Liver (tissue), 9 donors: ENCODE results near the gene RPS6KA5. TPM values are rescaled to one million over a fixed set of nuclear protein-coding genes. Genes with fewer than 3 reads are reported as not detected.

Source experiments
- DNase-seq: peaks from one replicate; pipeline ENCODE4 v3.0.0-alpha.2; 2017; ENCODE audit warnings: low spot score
- H3K27ac ChIP-seq, 2 donors: one replicate each; pipeline ENCODE4 v1.7.0; 2013; ENCODE audit warnings: inconsistent platforms in 2 of 2, low read length in 2 of 2, control low read depth in 1 of 2, low read depth in 1 of 2, mild to moderate bottlenecking in 1 of 2
- H3K27me3 ChIP-seq, 4 donors: one replicate each; pipeline versions ENCODE4 v1.6.1 to v1.7.0; 2013; ENCODE audit warnings: low read length in 3 of 4, inconsistent platforms in 1 of 4, mild to moderate bottlenecking in 1 of 4, moderate library complexity in 1 of 4; ENCODE audit not compliant: control insufficient read depth in 4 of 4, insufficient read depth in 4 of 4
- H3K36me3 ChIP-seq, 4 donors: one replicate each; pipeline versions ENCODE4 v1.6.1 to v1.7.0; 2013; ENCODE audit warnings: low read length in 3 of 4, mild to moderate bottlenecking in 3 of 4, low read depth in 1 of 4, moderate library complexity in 1 of 4; ENCODE audit not compliant: control insufficient read depth in 4 of 4, insufficient read depth in 3 of 4
- H3K4me1 ChIP-seq, 4 donors: one replicate each; pipeline versions ENCODE4 v1.6.1 to v1.7.0; 2013; ENCODE audit warnings: low read length in 3 of 4, mild to moderate bottlenecking in 3 of 4, moderate library complexity in 1 of 4; ENCODE audit not compliant: control insufficient read depth in 4 of 4, insufficient read depth in 4 of 4
- H3K4me3 ChIP-seq, 3 donors: one replicate each; pipeline versions ENCODE4 v1.6.1 to v1.7.0; 2013; ENCODE audit warnings: low read length in 3 of 3, control low read depth in 1 of 3, low read depth in 1 of 3, mild to moderate bottlenecking in 1 of 3
- H3K9ac ChIP-seq, 2 donors: one replicate each; pipeline ENCODE4 v1.7.0; 2013; ENCODE audit warnings: low read length in 2 of 2, mild to moderate bottlenecking in 2 of 2, moderate library complexity in 2 of 2, control low read depth in 1 of 2, low read depth in 1 of 2
- H3K9me3 ChIP-seq, 4 donors: one replicate each; pipeline versions ENCODE4 v1.6.1 to v1.7.0; 2013; ENCODE audit warnings: low read length in 3 of 4; ENCODE audit not compliant: control insufficient read depth in 4 of 4
- EGR1 ChIP-seq, 2 donors: IDR thresholded peaks; 2 replicates each; pipeline ENCODE4 v1.6.1; 2016 to 2018; ENCODE audit warnings: antibody characterized with exemption in 2 of 2, low read depth in 2 of 2
- FOXA1 ChIP-seq: IDR thresholded peaks from 2 replicates; pipeline ENCODE4 v1.6.1; 2016; ENCODE audit warnings: antibody characterized with exemption
- FOXA2 ChIP-seq: IDR thresholded peaks from 2 replicates; pipeline ENCODE4 v1.6.1; 2016; ENCODE audit warnings: antibody characterized with exemption
- GABPA ChIP-seq, 2 donors: IDR thresholded peaks in 1 of 2; conservative IDR thresholded peaks in 1 of 2; 2 replicates each; pipeline ENCODE4 v1.6.1; 2016; ENCODE audit warnings: antibody characterized with exemption in 2 of 2, mild to moderate bottlenecking in 1 of 2, moderate library complexity in 1 of 2
- HNF4A ChIP-seq, 2 donors: conservative IDR thresholded peaks; 2 replicates each; pipeline ENCODE4 v1.6.1; 2016; ENCODE audit warnings: antibody characterized with exemption in 2 of 2, mild to moderate bottlenecking in 2 of 2
- HNF4G ChIP-seq: IDR thresholded peaks from 2 replicates; pipeline ENCODE4 v1.6.1; 2016; ENCODE audit warnings: antibody characterized with exemption
- JUND ChIP-seq, 2 donors: IDR thresholded peaks; 2 replicates each; pipeline ENCODE4 v1.6.1; 2016; ENCODE audit warnings: antibody characterized with exemption in 2 of 2
- MAX ChIP-seq: IDR thresholded peaks from 2 replicates; pipeline ENCODE4 v1.6.1; 2016; ENCODE audit warnings: antibody characterized with exemption
- NR2F2 ChIP-seq: IDR thresholded peaks from 2 replicates; pipeline ENCODE4 v1.6.1; 2016; ENCODE audit warnings: antibody characterized with exemption
- RAD21 ChIP-seq, 2 donors: IDR thresholded peaks; 2 replicates each; pipeline ENCODE4 v1.6.1; 2016; ENCODE audit warnings: antibody characterized with exemption in 2 of 2, mild to moderate bottlenecking in 2 of 2
- RXRA ChIP-seq, 2 donors: IDR thresholded peaks; 2 replicates each; pipeline ENCODE4 v1.6.1; 2017 to 2018; ENCODE audit warnings: antibody characterized with exemption in 2 of 2, mild to moderate bottlenecking in 1 of 2
- SP1 ChIP-seq: IDR thresholded peaks from 2 replicates; pipeline ENCODE4 v1.6.1; 2018; ENCODE audit warnings: antibody characterized with exemption, mild to moderate bottlenecking
- TAF1 ChIP-seq: conservative IDR thresholded peaks from 2 replicates; pipeline ENCODE4 v1.6.1; 2016; ENCODE audit warnings: antibody characterized with exemption, mild to moderate bottlenecking
- YY1 ChIP-seq: IDR thresholded peaks from 2 replicates; pipeline ENCODE4 v1.6.1; 2016; ENCODE audit warnings: antibody characterized with exemption, mild to moderate bottlenecking
- ZBTB33 ChIP-seq: IDR thresholded peaks from 2 replicates; pipeline ENCODE4 v1.6.1; 2016; ENCODE audit warnings: antibody characterized with exemption
- WGBS: extraction: QIAGEN DNeasy Blood & Tissue Kit; methylation state at CpG from one replicate; pipeline ENCODE4 v1.1.7; 2013; 5-methylcytosine and 5-hydroxymethylcytosine counted together
- polyA plus RNA-seq, 2 donors: library from polyadenylated mRNA; stranded (reverse) in 1 of 2; unstranded in 1 of 2; fragments of 200-250 nt in 1 of 2; fragments of >200 nt in 1 of 2; fragmentation: Nextera tagmentation in 1 of 2; extraction: Ambion mirVana in 1 of 2; gene quantifications; one replicate each; pipeline versions ENCODE4 v1.2.1 to v1.2.3, GENCODE V29; 2013 to 2015
- total RNA-seq, 2 donors: library from RNA; depleted of rRNA; stranded (reverse); fragments of >200 nt; gene quantifications; one replicate each; pipeline ENCODE4 v1.2.3, GENCODE V29; 2014
- TF ChIP-seq, protein P1 (sequence below): fragments of 150-350 bp; IDR thresholded peaks from 2 replicates; pipeline ENCODE4 v1.5.1; 2017; ENCODE audit warnings: improper control_type of control experiment, low read depth, low read length; ENCODE audit not compliant: missing input control
- TF ChIP-seq, protein P2 (sequence below): IDR thresholded peaks from 2 replicates; pipeline ENCODE4 v1.6.1; 2016; ENCODE audit warnings: antibody characterized with exemption, mild to moderate bottlenecking
- TF ChIP-seq, protein P3 (sequence below): IDR thresholded peaks from 2 replicates; pipeline ENCODE4 v1.6.1; 2016; ENCODE audit warnings: antibody characterized with exemption
- donor health status: healthy.
- donor health status: healthy.
- donor health status: healthy.
- donor health status: healthy.
- donor health status: healthy.

RPS6KA5 gene
- total and polyA plus RNA-seq, 4 donors, result 0.52 to 2.3 (median 1.3) TPM

- no peak overlapping the region for H3K4me3 ChIP-seq
- no peak overlapping the region for H3K9ac ChIP-seq
- peaks cover 0 to 10% (median 6%) of the 10 kb centered on the region in 4 donors for H3K4me1 ChIP-seq
- no peak overlapping the region for H3K27ac ChIP-seq
- TF ChIP-seq FOXA2 (no peak), ZBTB33 (no peak), RXRA (IDR thresholded peaks at IDR 0.05) (no peak), MAX (no peak)
- TF ChIP-seq, protein P1, sequence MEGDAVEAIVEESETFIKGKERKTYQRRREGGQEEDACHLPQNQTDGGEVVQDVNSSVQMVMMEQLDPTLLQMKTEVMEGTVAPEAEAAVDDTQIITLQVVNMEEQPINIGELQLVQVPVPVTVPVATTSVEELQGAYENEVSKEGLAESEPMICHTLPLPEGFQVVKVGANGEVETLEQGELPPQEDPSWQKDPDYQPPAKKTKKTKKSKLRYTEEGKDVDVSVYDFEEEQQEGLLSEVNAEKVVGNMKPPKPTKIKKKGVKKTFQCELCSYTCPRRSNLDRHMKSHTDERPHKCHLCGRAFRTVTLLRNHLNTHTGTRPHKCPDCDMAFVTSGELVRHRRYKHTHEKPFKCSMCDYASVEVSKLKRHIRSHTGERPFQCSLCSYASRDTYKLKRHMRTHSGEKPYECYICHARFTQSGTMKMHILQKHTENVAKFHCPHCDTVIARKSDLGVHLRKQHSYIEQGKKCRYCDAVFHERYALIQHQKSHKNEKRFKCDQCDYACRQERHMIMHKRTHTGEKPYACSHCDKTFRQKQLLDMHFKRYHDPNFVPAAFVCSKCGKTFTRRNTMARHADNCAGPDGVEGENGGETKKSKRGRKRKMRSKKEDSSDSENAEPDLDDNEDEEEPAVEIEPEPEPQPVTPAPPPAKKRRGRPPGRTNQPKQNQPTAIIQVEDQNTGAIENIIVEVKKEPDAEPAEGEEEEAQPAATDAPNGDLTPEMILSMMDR, result no peak
- peaks cover 0 to under 1% (median 0%) of the 10 kb centered on the region in 4 donors for H3K36me3 ChIP-seq
- WGBS, result 89% methylated on average over 3 of the region's 3 CpGs
- H3K9me3 ChIP-seq, result no peaks in the 10 kb centered on the region
- no peaks in the 10 kb centered on the region for H3K27me3 ChIP-seq
- DNase-seq, result no peak
Observed at GRCh38 chr14:91065266-91065665, 4.8 kb upstream of the RPS6KA5 start.

- no peak overlapping the region for H3K27ac ChIP-seq
Observed at GRCh38 chr14:91063119-91063518, 2.7 kb upstream of the RPS6KA5 start.

More at GRCh38 chr14:91063119-91063518, 2.7 kb upstream of the RPS6KA5 start:
- H3K9me3 ChIP-seq, result no peaks in the 10 kb centered on the region
- DNase-seq, result no peak
- peaks cover 0 to 1% (median 0%) of the 10 kb centered on the region in 4 donors for H3K36me3 ChIP-seq
- H3K4me3 ChIP-seq, result no peak overlapping the region
- H3K9ac ChIP-seq, result no peak overlapping the region
- no peak for TF ChIP-seq ZBTB33
- TF ChIP-seq, protein P1, result no peak
- no peak for TF ChIP-seq FOXA2
- TF ChIP-seq EGR1 (IDR thresholded peaks at IDR 0.05; ENCODE audit: low read depth in 2 of 2), result no peak
- TF ChIP-seq RAD21 (IDR thresholded peaks at IDR 0.05), result no peak
- no peak for TF ChIP-seq YY1
- no peak for TF ChIP-seq TAF1
- TF ChIP-seq, protein P2, sequence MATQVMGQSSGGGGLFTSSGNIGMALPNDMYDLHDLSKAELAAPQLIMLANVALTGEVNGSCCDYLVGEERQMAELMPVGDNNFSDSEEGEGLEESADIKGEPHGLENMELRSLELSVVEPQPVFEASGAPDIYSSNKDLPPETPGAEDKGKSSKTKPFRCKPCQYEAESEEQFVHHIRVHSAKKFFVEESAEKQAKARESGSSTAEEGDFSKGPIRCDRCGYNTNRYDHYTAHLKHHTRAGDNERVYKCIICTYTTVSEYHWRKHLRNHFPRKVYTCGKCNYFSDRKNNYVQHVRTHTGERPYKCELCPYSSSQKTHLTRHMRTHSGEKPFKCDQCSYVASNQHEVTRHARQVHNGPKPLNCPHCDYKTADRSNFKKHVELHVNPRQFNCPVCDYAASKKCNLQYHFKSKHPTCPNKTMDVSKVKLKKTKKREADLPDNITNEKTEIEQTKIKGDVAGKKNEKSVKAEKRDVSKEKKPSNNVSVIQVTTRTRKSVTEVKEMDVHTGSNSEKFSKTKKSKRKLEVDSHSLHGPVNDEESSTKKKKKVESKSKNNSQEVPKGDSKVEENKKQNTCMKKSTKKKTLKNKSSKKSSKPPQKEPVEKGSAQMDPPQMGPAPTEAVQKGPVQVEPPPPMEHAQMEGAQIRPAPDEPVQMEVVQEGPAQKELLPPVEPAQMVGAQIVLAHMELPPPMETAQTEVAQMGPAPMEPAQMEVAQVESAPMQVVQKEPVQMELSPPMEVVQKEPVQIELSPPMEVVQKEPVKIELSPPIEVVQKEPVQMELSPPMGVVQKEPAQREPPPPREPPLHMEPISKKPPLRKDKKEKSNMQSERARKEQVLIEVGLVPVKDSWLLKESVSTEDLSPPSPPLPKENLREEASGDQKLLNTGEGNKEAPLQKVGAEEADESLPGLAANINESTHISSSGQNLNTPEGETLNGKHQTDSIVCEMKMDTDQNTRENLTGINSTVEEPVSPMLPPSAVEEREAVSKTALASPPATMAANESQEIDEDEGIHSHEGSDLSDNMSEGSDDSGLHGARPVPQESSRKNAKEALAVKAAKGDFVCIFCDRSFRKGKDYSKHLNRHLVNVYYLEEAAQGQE, result no peak
- no peak for TF ChIP-seq GABPA (IDR thresholded peaks at IDR 0.05 in 1 of 2, conservative IDR thresholded peaks at IDR 0.05 in 1 of 2)
- TF ChIP-seq JUND (IDR thresholded peaks at IDR 0.05), result no peak
- TF ChIP-seq RXRA (IDR thresholded peaks at IDR 0.05), result no peak
- no peak for TF ChIP-seq MAX
- no peak for TF ChIP-seq HNF4G
- no peak for TF ChIP-seq NR2F2
- TF ChIP-seq SP1, result no peak
- TF ChIP-seq FOXA1, result no peak
- no peak for TF ChIP-seq HNF4A (conservative IDR thresholded peaks at IDR 0.05)
- TF ChIP-seq, protein P3, sequence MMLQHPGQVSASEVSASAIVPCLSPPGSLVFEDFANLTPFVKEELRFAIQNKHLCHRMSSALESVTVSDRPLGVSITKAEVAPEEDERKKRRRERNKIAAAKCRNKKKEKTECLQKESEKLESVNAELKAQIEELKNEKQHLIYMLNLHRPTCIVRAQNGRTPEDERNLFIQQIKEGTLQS, result no peak
- no peaks in the 10 kb centered on the region for H3K27me3 ChIP-seq
- peaks cover 0 to 13% (median 6%) of the 10 kb centered on the region in 4 donors for H3K4me1 ChIP-seq
